Stimulated activated CD8-positive, alpha-beta memory T cell treated with anti-CD3 and anti-CD28 coated beads, Interleukin-15, amount 100 ng/mL, for 24 hours (primary cell): Measurements from ENCODE around the gene FCSK.

Experiments
- DNase-seq: peaks from one replicate; pipeline ENCODE4 v3.0.0-alpha.2; 2020; ENCODE audit warnings: low read depth

FCSK gene

GRCh38 chr16:70524399-70524825 is 70.0 kb downstream of the FCSK start:
- peak; percentile 11 for DNase-seq

DNA sequence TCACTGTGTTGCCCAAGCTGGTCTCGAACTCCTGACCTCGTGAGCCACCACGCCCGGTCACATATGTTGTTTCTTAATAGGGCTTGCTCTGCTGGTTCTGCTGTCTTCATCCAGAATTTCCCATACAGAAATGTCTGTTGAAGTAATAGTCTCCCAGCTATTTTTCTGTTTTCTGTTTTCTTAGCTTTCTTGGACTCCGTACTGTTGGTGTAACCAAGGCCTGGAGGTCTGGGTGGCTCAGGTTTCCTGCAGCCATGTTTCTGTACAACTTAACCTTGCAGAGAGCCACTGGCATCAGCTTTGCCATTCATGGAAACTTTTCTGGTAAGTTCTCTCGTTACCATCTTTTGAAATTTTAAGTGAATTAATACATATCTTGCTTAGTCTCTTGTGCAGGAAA is 72.0 kb downstream of the FCSK start:
- DNase-seq, result no peak

DNA sequence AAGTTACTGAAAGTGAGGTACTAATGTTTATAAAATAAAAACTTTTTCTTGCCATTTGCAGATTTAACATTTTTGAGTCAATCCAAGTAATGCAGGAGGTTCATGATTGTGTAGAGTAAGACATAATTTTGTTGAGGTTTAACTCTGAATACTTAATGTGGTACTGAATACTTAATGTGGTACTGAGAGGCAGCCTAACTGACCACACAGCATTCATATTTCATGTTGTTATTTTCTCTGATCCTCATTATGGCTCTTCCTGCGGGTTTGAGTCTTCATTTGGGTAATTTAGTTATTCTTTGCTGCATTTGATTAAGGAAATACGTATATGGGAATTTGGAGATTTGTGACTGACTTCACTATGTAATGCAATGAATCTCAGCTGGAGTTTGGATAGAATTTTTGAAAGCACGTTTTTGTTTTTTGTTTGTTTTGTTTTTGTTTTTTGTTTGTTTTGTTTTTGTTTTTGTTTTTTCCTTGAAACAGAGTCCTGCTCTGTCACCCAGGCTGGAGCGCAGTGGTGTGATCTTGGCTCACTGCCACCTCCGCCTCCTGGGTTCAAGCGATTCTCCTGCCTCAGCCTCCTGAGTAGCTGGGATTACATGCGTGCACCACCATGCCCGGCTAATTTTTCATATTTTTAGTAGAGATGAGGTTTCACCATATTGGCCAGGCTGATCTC is 73.1 kb downstream of the FCSK start:
- DNase-seq, result no peak

- DNase-seq, result no peak
These were observed 74.8 kb downstream of the FCSK start for GRCh38 chr16:70529051-70529777.
